SK-N-SH (cell line): ENCODE data around the gene VANGL1. TPM values are rescaled to one million over a fixed set of nuclear protein-coding genes. Genes with fewer than 3 reads are reported as not detected.

Source experiments
- CTCF ChIA-PET: fragments of 300-600, 350-600 bp; formaldehyde crosslinking; extraction: SDS; loops from one replicate; lab custom pipeline; 2021; lab: Yijun Ruan, JAX
- POLR2A ChIA-PET: fragments of 350-600 bp; sonication (Branson Sonifier 250); formaldehyde crosslinking; extraction: SDS; loops from one replicate; lab custom pipeline; 2020; ENCODE audit warnings: antibody characterized with exemption, inconsistent platforms; lab: Yijun Ruan, JAX
- DNase-seq: peaks from one replicate; pipeline ENCODE4 v3.0.0; 2012
- H2AFZ ChIP-seq: fragments of 200-600 bp; sonication (generic); 2 replicates; pipeline ENCODE4 v1.8.1; 2016; ENCODE audit warnings: antibody characterized with exemption, mild to moderate bottlenecking, low read depth
- H3F3A ChIP-seq: fragments of 200-600 bp; sonication (generic); replicated peaks from 2 replicates; pipeline ENCODE3; 2016; ENCODE audit warnings: antibody characterized with exemption, mild to moderate bottlenecking; ENCODE audit not compliant: insufficient read depth
- H3K27ac ChIP-seq, 2 experiments: fragments of 200-500 bp in 1 of 2; fragments of 200-600 bp in 1 of 2; sonication (Bioruptor generic) in 1 of 2; sonication (generic), shearing (Covaris generic) in 1 of 2; 2 replicates each; pipeline versions ENCODE4 v1.5.1 to v1.6.1; 2014 to 2016; ENCODE audit warnings: low read depth in 2 of 2, inconsistent platforms in 1 of 2, low read length in 1 of 2, mild to moderate bottlenecking in 1 of 2, mixed read lengths in 1 of 2
- H3K27me3 ChIP-seq: fragments of 200-600 bp; sonication (generic), shearing (Covaris generic); 2 replicates; pipeline ENCODE4 v1.6.1; 2016; ENCODE audit warnings: mixed run types; ENCODE audit not compliant: insufficient read depth
- H3K36me3 ChIP-seq, 2 experiments: fragments of 200-500 bp in 1 of 2; fragments of 200-600 bp in 1 of 2; sonication (Bioruptor generic) in 1 of 2; sonication (generic) in 1 of 2; replicated peaks in 1 of 2; 2 replicates each; pipeline versions ENCODE3 to v1.5.1; 2014 to 2016; ENCODE audit warnings: low read length in 1 of 2, mild to moderate bottlenecking in 1 of 2; ENCODE audit not compliant: insufficient read depth in 2 of 2, control insufficient read depth in 1 of 2
- H3K4me1 ChIP-seq, 2 experiments: fragments of 200-500 bp in 1 of 2; fragments of 200-600 bp in 1 of 2; sonication (Bioruptor generic) in 1 of 2; sonication (generic), shearing (Covaris generic) in 1 of 2; 2 replicates each; pipeline versions ENCODE4 v1.5.1 to v1.6.1; 2014 to 2016; ENCODE audit warnings: low read depth in 1 of 2, low read length in 1 of 2, mixed run types in 1 of 2; ENCODE audit not compliant: insufficient read depth in 2 of 2, control insufficient read depth in 1 of 2
- H3K4me2 ChIP-seq: fragments of 200-600 bp; sonication (generic), shearing (Covaris generic); 2 replicates; pipeline ENCODE4 v1.6.1; 2017; ENCODE audit warnings: mixed run types
- H3K4me3 ChIP-seq, 2 experiments: fragments of 200-500 bp in 1 of 2; fragments of 200-600 bp in 1 of 2; sonication (Bioruptor generic) in 1 of 2; sonication (generic), shearing (Covaris generic) in 1 of 2; 2 replicates each; pipeline versions ENCODE4 v1.5.1 to v1.8.1; 2014 to 2016; ENCODE audit warnings: low read depth in 2 of 2, inconsistent platforms in 1 of 2, low read length in 1 of 2, mild to moderate bottlenecking in 1 of 2, mixed read lengths in 1 of 2, moderate library complexity in 1 of 2
- H3K79me2 ChIP-seq: fragments of 200-600 bp; sonication (generic); 2 replicates; pipeline ENCODE4 v1.8.1; 2017; ENCODE audit warnings: mild to moderate bottlenecking; ENCODE audit not compliant: insufficient read depth
- H3K9ac ChIP-seq: fragments of 200-600 bp; sonication (generic); 2 replicates; pipeline ENCODE4 v1.6.1; 2017; ENCODE audit warnings: mixed run types
- H3K9me2 ChIP-seq: fragments of 200-600 bp; sonication (generic); 2 replicates; pipeline ENCODE4 v1.6.1; 2017; ENCODE audit warnings: mixed run types
- H3K9me3 ChIP-seq: fragments of 200-600 bp; sonication (generic); 2 replicates; pipeline ENCODE4 v1.6.1; 2017; ENCODE audit warnings: mixed run types, mild to moderate bottlenecking, moderate library complexity
- H4K20me1 ChIP-seq: fragments of 200-600 bp; sonication (generic); 2 replicates; pipeline ENCODE4 v1.6.1; 2017; ENCODE audit warnings: mild to moderate bottlenecking, mixed run types; ENCODE audit not compliant: insufficient read depth
- CHD2 ChIP-seq: fragments of 150-350 bp; IDR thresholded peaks from 2 replicates; pipeline ENCODE4 v1.6.1; 2018; ENCODE audit warnings: low read length; ENCODE audit not compliant: partially characterized antibody
- ELF1 ChIP-seq: IDR thresholded peaks from 2 replicates; pipeline ENCODE4 v1.4.0; 2012
- FOSL2 ChIP-seq: IDR thresholded peaks from 2 replicates; pipeline ENCODE4 v1.4.0; 2012; ENCODE audit warnings: low read depth, mild to moderate bottlenecking, moderate library complexity, borderline replicate concordance
- FOXJ3 ChIP-seq: sonication (generic); formaldehyde crosslinking; IDR thresholded peaks from 2 replicates; pipeline ENCODE4 v1.5.1; 2020; ENCODE audit warnings: mild to moderate bottlenecking, missing genetic modification reagents
- GABPA ChIP-seq: IDR thresholded peaks from 2 replicates; pipeline ENCODE4 v1.4.0; 2012; ENCODE audit warnings: low read depth, mild to moderate bottlenecking
- IRF3 ChIP-seq: fragments of 150-350 bp; IDR thresholded peaks from 2 replicates; pipeline ENCODE4 v1.6.1; 2016; ENCODE audit warnings: mild to moderate bottlenecking, low read depth, low read length
- MAX ChIP-seq: IDR thresholded peaks from 2 replicates; pipeline ENCODE4 v1.4.0; 2012; ENCODE audit warnings: low read depth
- MXI1 ChIP-seq: IDR thresholded peaks from 2 replicates; pipeline ENCODE4 v1.6.1; 2012; ENCODE audit warnings: mild to moderate bottlenecking, low read depth, low read length, improper control_type of control experiment
- POLR2AphosphoS5 ChIP-seq: IDR thresholded peaks from 2 replicates; pipeline ENCODE4 v1.6.1; 2012; ENCODE audit warnings: low read depth, low read length
- RCOR1 ChIP-seq: fragments of 150-350 bp; IDR thresholded peaks from 2 replicates; pipeline ENCODE4 v1.6.1; 2017; ENCODE audit warnings: antibody characterized with exemption, low read length
- RFX5 ChIP-seq: IDR thresholded peaks from 2 replicates; pipeline ENCODE4 v1.6.1; 2012; ENCODE audit warnings: mild to moderate bottlenecking, improper control_type of control experiment, low read length
- SIN3A ChIP-seq: IDR thresholded peaks from 2 replicates; pipeline ENCODE4 v1.6.1; 2012; ENCODE audit warnings: low read depth, mild to moderate bottlenecking, low read length, moderate library complexity, borderline replicate concordance
- SMC3 ChIP-seq: IDR thresholded peaks from 2 replicates; pipeline ENCODE4 v1.6.1; 2012; ENCODE audit warnings: low read depth, low read length, improper control_type of control experiment
- TAF1 ChIP-seq: IDR thresholded peaks from 2 replicates; pipeline ENCODE4 v1.6.1; 2012; ENCODE audit warnings: low read depth, mild to moderate bottlenecking, low read length, moderate library complexity, borderline replicate concordance
- TCF12 ChIP-seq: IDR thresholded peaks from 2 replicates; pipeline ENCODE4 v1.4.0; 2012
- TEAD4 ChIP-seq: IDR thresholded peaks from 2 replicates; pipeline ENCODE4 v1.4.0; 2012; ENCODE audit warnings: mild to moderate bottlenecking, borderline replicate concordance; ENCODE audit not compliant: insufficient read depth
- YY1 ChIP-seq: IDR thresholded peaks from 2 replicates; pipeline ENCODE4 v1.4.0; 2012; ENCODE audit warnings: low read depth, mild to moderate bottlenecking
- WGBS: methylation state at CpG from one replicate; pipeline ENCODE4 v1.1.6; 2017; ENCODE audit warnings: low lambda C conversion rate; 5-methylcytosine and 5-hydroxymethylcytosine counted together
- polyA plus RNA-seq, 3 experiments: library from polyadenylated mRNA; depleted of rRNA; stranded (reverse); fragments of >200 nt; gene quantifications; 2 replicates each; pipeline ENCODE4 v1.2.3, GENCODE V29; 2012
- TF ChIP-seq, protein P1 (sequence below): IDR thresholded peaks from 2 replicates; pipeline ENCODE4; 2012
- TF ChIP-seq, protein P2 (sequence below): fragments of 150-350 bp; IDR thresholded peaks from 2 replicates; pipeline ENCODE4 v1.6.1; 2017; ENCODE audit warnings: antibody characterized with exemption, low read length, low read depth, borderline replicate concordance

Gene VANGL1
- polyA plus RNA-seq, 1 of the 3 experiments (the other 2 are of a cell fraction) = 5.4 TPM

- no peak for TF ChIP-seq CHD2
Measured at GRCh38 chr1:115740811-115741210, 99.0 kb downstream of the VANGL1 start (continued).

DNA sequence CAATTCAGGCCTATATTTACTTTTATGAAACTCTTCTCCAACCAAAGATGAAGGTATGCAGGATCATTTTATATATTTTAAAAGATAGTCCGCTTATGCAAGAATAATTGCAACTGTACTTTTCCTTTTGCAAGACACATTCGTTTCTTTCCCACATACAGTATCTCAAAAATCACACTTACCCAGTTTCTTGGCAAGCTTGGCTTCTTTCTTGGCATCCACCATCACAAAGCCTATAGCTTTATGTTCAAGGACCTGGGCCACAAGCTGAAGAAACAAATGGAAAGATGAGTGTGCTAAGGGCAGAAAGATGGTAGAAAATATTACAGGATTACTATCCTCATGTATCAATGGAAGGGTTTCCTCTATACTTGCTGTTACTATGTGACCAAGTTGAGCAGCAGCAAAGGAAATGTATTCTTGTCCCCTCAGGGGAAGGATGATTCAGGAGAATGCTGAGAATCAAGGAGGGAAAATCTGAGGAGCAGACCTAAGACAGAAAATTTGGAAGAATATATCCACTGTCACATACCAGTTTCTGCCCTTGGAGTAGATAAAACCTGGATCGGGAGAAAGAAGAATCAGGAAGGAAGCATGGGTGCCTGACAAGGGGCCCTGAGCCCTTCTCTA is 103.0 kb downstream of the VANGL1 start:
- POLR2A ChIA-PET = no interaction called here

GRCh38 chr1:115746021-115746690 is 104.4 kb downstream of the VANGL1 start:
- Histone ChIP-seq H3K4me3 (no peak overlapping the region), H3K9ac (no peak overlapping the region), H3K36me3 (no peaks in the 10 kb centered on the region), H2AFZ (no peak overlapping the region), H3K27me3 (no peaks in the 10 kb centered on the region; the same call in 1 of the 2 replicates), H3K27ac (no peak overlapping the region), H3K4me2 (no peak overlapping the region), H3F3A (no peaks in the 10 kb centered on the region), H3K4me1 (no peaks in the 10 kb centered on the region), H3K79me2 (no peaks in the 10 kb centered on the region), H3K9me3 (no peaks in the 10 kb centered on the region), H3K9me2 (no peaks in the 10 kb centered on the region), H4K20me1 (no peaks in the 10 kb centered on the region)
- TF ChIP-seq TAF1 = no peak
- no peak for TF ChIP-seq IRF3
- TF ChIP-seq FOSL2 = no peak
- TF ChIP-seq ELF1 = no peak
- no peak for TF ChIP-seq RCOR1
- no peak for TF ChIP-seq FOXJ3
- TF ChIP-seq, protein P1, sequence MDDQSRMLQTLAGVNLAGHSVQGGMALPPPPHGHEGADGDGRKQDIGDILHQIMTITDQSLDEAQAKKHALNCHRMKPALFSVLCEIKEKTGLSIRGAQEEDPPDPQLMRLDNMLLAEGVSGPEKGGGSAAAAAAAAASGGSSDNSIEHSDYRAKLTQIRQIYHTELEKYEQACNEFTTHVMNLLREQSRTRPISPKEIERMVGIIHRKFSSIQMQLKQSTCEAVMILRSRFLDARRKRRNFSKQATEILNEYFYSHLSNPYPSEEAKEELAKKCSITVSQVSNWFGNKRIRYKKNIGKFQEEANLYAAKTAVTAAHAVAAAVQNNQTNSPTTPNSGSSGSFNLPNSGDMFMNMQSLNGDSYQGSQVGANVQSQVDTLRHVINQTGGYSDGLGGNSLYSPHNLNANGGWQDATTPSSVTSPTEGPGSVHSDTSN = no peak
- TF ChIP-seq MXI1 = no peak
- no peak for TF ChIP-seq YY1
- no peak for TF ChIP-seq RFX5
- TF ChIP-seq SMC3 = no peak
- TF ChIP-seq TCF12 = no peak
- TF ChIP-seq MAX = no peak
- ChIA-PET CTCF (interaction anchor here (1.0 to 2.2 kb wide), 2 partner anchors 29 to 138 kb away, joined by 3 to 7 read pairs; no protein-coding TSS in a partner anchor), POLR2A (no interaction called here)
- 57% methylated on average over 5 of the region's 5 CpGs for WGBS
- DNase-seq = no peak

More for the DNA sequence above, 103.0 kb downstream of the VANGL1 start:
- Histone ChIP-seq H3K36me3 (no peaks in the 10 kb centered on the region), H3K27ac (no peak overlapping the region), H3K4me1 (no peaks in the 10 kb centered on the region), H2AFZ (no peak overlapping the region), H3F3A (no peaks in the 10 kb centered on the region), H3K27me3 (no peaks in the 10 kb centered on the region; the same call in 1 of the 2 replicates), H3K4me3 (no peak overlapping the region), H3K4me2 (no peak overlapping the region), H3K9me3 (no peaks in the 10 kb centered on the region)
- 26% methylated on average over 3 of the region's 3 CpGs for WGBS
- CTCF ChIA-PET = interaction anchor here (1.2 to 2.2 kb wide), 2 partner anchors 27 to 137 kb away, joined by 5 to 7 read pairs; no protein-coding TSS in a partner anchor
- DNase-seq = no peak
- TF ChIP-seq GABPA = no peak
- TF ChIP-seq TEAD4 = no peak
- TF ChIP-seq SIN3A = no peak
- no peak for TF ChIP-seq RCOR1
- TF ChIP-seq, protein P2, sequence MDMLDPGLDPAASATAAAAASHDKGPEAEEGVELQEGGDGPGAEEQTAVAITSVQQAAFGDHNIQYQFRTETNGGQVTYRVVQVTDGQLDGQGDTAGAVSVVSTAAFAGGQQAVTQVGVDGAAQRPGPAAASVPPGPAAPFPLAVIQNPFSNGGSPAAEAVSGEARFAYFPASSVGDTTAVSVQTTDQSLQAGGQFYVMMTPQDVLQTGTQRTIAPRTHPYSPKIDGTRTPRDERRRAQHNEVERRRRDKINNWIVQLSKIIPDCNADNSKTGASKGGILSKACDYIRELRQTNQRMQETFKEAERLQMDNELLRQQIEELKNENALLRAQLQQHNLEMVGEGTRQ = no peak
- no peak for TF ChIP-seq POLR2AphosphoS5
- TF ChIP-seq, all 33 proteins: peak for 0
- Histone ChIP-seq H3K9me2 (no peaks in the 10 kb centered on the region), H3K79me2 (no peaks in the 10 kb centered on the region), H4K20me1 (no peaks in the 10 kb centered on the region), H3K9ac (no peak overlapping the region)
